ENCODE data around the gene TNNT3.

Gene TNNT3

DNA sequence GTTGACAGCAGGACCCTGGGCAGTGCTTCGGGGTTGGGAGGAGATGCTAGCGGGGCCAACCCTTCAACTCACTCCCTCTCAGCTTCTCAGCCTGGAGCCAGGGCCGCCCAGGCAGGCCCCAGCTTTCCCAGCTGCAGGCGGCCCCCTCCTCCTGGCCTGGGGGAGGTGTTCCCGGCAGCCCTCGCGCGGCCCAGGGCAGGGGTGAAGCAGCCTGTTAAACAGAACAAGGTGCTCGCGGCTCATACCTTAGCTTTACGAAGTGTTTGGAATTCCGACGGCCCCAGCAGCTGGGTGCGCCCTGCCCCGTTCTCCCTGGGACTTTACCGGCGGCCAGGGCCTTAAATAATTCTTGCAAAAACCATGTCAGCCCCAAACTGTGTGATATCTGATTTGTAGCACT lies 44.8 kb downstream of the TNNT3 start:
- DNase-seq: no peak

- no peak for DNase-seq
Observed at GRCh38 chr11:1964955-1965354, 45.5 kb downstream of the TNNT3 start.

DNA sequence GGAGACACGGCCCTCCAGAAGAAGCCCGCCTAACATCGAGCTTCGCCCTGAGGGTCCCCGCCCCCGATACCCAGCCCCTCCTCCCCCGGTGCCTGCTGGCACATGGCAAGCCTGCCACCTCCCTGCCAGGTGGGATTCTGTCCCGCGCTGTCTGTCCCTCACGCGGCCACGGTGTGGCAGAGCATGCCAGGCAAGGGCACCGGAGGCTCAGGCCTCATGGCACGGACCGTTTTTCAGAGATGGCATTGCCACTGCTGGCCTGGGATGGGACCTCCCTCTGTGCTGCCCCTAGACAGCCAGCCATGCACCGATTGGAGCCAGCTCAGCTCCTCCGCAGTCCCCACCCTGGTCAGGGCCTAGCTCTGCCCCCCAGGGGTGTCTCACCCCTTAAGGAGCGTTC lies 47.0 kb downstream of the TNNT3 start:
- DNase-seq: no peak

- DNase-seq: no peak
Observed at GRCh38 chr11:1967641-1968225, 48.2 kb downstream of the TNNT3 start.

GRCh38 chr11:1968454-1969002 lies 49.0 kb downstream of the TNNT3 start:
- no peak for DNase-seq

DNA sequence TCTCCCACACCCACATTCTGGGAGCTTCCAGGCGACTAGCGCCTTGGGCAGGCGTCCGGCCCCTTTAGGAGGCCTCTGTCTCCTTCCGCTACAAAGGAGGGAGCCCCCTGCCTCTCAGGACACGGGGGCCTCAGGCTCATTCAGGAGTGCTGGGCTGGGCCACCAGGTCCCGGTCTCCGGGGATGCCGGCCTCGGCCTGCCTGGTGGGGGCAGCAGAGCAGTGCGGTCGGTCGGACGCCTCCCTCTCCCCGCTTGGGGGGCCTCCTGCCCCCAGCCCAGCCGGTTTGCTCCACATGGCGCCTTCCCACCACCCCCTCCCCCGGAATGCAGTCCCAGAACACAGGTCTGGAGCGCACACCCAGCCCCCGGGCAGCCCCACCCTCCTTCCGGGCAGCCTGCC lies 49.5 kb downstream of the TNNT3 start:
- no peak for DNase-seq

GRCh38 chr11:1969776-1970175 lies 50.3 kb downstream of the TNNT3 start:
- no peak for DNase-seq

DNA sequence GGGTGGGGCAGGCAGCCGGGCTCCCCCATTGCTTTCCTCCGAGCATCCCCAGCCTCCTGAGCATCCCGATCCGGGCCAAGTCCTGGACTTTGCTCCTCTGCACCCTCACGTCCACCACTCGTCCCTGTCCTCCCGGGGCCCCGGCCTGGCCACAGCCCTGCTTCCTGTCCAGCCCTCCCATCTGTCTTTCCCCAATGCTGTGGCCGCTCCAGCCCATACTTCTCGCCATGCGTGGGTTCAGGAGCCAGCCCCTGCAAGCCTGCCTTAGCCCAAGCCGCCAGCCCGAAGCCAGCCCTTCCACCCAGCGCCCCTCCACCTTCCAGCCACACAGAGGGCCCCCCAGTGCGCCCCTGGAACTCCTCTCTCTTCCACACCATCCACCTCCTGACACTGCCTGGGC lies 51.5 kb downstream of the TNNT3 start:
- DNase-seq: no peak

DNA sequence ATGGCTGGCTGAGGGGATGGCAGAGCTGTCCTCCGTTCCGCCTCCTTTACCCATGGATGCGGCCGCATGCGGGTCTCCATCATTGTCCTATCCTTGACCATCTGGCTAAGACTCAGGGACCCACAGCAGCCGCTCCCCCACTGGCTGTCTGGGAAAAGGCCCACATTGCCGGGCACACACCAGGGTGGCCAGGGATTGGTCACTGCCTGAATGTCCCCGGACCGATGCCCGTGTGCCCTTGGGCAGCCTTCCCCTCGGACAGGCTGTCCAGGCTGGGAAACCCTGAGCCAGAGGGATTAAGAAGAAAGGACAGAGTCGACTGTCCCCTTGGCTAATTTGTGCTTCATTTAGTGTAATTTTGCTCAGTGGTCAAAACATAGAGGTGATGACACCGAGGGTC lies 55.7 kb downstream of the TNNT3 start:
- DNase-seq: no peak

DNA sequence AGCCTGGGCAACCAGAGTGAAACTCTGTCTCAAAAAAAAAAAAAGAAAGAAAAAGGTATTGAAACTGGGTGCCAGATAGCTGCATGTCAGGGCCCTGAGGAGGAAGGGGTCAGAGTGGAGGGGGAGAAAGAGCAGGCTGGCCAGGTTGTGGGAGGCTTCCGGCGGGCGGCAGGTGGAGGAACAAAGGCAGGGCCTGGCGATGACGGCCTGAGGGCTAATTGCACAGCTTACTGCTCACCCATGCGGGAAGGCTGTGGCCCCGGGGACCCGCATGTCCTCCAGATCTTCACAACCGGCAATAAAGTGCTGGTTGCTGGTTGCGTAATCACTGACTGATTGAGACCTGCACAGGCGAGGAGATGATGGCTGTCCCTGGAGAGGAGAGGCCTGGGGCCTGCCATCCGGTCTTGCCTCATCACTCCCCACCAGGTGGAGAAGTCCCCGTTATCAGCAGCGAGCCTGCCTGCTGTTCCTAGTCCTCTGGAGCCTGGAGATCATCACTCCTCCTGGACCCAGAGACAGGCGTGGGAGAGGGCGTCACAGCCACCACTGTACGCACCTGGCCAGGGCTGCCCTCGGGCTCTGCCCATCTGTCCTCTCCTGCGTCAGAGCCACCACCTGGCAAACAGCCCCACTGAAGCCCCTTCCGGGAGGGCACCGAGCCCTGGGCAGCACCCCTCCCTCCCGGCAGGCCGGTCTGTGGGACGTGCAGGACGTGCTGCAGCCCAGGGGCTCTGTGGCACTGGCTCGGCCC lies 59.4 kb downstream of the TNNT3 start:
- no peak for DNase-seq

DNA sequence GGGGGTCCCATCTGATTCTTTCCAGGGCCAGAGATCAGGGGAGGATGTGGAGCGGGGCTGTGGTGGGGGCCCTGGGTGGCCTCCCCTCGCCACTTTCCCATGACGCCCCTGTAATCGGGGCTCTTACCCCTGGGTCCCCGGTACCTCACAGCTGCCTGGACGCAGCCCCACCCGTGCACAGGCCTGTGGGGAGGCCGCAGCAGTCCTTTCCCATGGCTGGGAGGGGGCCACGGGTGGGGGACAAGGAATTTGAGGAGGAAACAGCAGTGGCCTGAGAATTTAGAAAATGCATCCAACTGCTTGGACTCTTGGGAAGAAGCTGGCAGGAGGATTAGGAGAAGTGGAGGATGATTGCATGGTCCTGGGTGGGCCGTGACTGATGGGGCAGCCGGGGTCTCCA lies 60.1 kb downstream of the TNNT3 start:
- no peak for DNase-seq

- DNase-seq: no peak
Observed at GRCh38 chr11:1982873-1983600, 63.5 kb downstream of the TNNT3 start.

- no peak for DNase-seq
Observed at GRCh38 chr11:1983601-1983961, 64.1 kb downstream of the TNNT3 start.

- DNase-seq: no peak
Observed at GRCh38 chr11:1987024-1987423, 67.5 kb downstream of the TNNT3 start.

- no peak for DNase-seq
Observed at GRCh38 chr11:1988174-1988573, 68.7 kb downstream of the TNNT3 start.

All from suppressor macrophage treated with lipopolysaccharide for 4 hours (primary cell).